H1 (cell line): ENCODE data around the gene CREBBP. TPM values are rescaled to one million over a fixed set of nuclear protein-coding genes. Genes with fewer than 3 reads are reported as not detected.
A peak's percentile ranks its signal among the peaks of the same experiment; 100 is the strongest.

ENCODE experiments used
- ASH2L ChIP-seq: fragments of 200-600, 300-600 bp; sonication (generic); IDR thresholded peaks from one replicate; pipeline ENCODE4 v1.7.1; 2017; ENCODE audit warnings: low read length
- CBX8 ChIP-seq: fragments of 300-800, 300-1000 bp; sonication (generic); IDR thresholded peaks from 2 replicates; pipeline ENCODE4 v1.7.1; 2016; ENCODE audit warnings: low read depth, low read length, borderline replicate concordance
- E2F6 ChIP-seq: IDR thresholded peaks from 2 replicates; pipeline ENCODE4 v1.6.1; 2012; ENCODE audit warnings: inconsistent platforms
- GABPA ChIP-seq: IDR thresholded peaks from 2 replicates; pipeline ENCODE4 v1.6.1; 2011; ENCODE audit warnings: mild to moderate bottlenecking, low read length, moderate library complexity, borderline replicate concordance; ENCODE audit not compliant: insufficient read depth
- MAFK ChIP-seq: IDR thresholded peaks from 2 replicates; pipeline ENCODE4 v1.6.1; 2012; ENCODE audit warnings: low read depth, mild to moderate bottlenecking, improper control_type of control experiment, low read length
- PHF8 ChIP-seq: fragments of 200-600 bp; sonication (generic); conservative IDR thresholded peaks from 2 replicates; pipeline ENCODE4 v1.7.1; 2012; ENCODE audit warnings: low read depth, mild to moderate bottlenecking, inconsistent platforms, low read length, moderate library complexity
- RBBP5 ChIP-seq: IDR thresholded peaks from 2 replicates; pipeline ENCODE4 v1.7.1; 2012; ENCODE audit warnings: low read depth, mild to moderate bottlenecking, inconsistent platforms, low read length, moderate library complexity, borderline replicate concordance
- RNF2 ChIP-seq: fragments of 200-900, 300-1000 bp; sonication (generic); IDR thresholded peaks from 2 replicates; pipeline ENCODE4 v1.7.1; 2016; ENCODE audit warnings: borderline replicate concordance, low read depth, mild to moderate bottlenecking, antibody characterized with exemption, low read length; ENCODE audit not compliant: poor library complexity, severe bottlenecking; ENCODE audit errors: missing control alignments
- SIRT6 ChIP-seq: IDR thresholded peaks from one replicate; pipeline ENCODE4 v1.7.1; 2012; ENCODE audit warnings: low read length, inconsistent platforms
- TAF7 ChIP-seq: optimal IDR thresholded peaks from 2 replicates; pipeline ENCODE3; 2011; ENCODE audit warnings: low read depth, mild to moderate bottlenecking, inconsistent platforms, low read length, moderate library complexity, borderline replicate concordance
- TBP ChIP-seq: IDR thresholded peaks from 2 replicates; pipeline ENCODE4 v1.6.1; 2011; ENCODE audit warnings: low read depth, low read length, improper control_type of control experiment
- YY1 ChIP-seq: IDR thresholded peaks from 2 replicates; pipeline ENCODE4 v1.6.1; 2011; ENCODE audit warnings: low read depth, mild to moderate bottlenecking, low read length
- polyA plus RNA-seq, 7 experiments: library from polyadenylated mRNA; depleted of rRNA in 3 of 7; stranded (reverse) in 5 of 7; unstranded in 2 of 7; fragments of >200 nt in 5 of 7; fragments of 200-250 nt in 2 of 7; gene quantifications; 1 replicate in 5 of 7; 2 replicates in 1 of 7; 4 replicates in 1 of 7; pipeline versions ENCODE4 v1.2.1 to v1.2.3, GENCODE V29; 2011 to 2013; ENCODE audit warnings: missing spikeins in 2 of 7, mixed read lengths in 2 of 7
- total RNA-seq: library from RNA; stranded (reverse); fragmentation: NEBNext Ultra II Directional; extraction: Animal tissue kit (Norgen Biotek cat#: 25700); gene quantifications from 2 replicates; pipeline ENCODE4 v1.2.1, GENCODE V29; 2021

Gene CREBBP
- total and polyA plus RNA-seq, 2 of the 8 experiments (the other 6 are each of a cell fraction or from before 2014, with no cell fraction given) = 10.0 to 60.1 TPM

GRCh38 chr16:3880623-3881498 lies at the start of gene CREBBP (continued):
- TF ChIP-seq TAF7 (peak; percentile 11), ASH2L (peak; percentile 57), CBX8 (no peak), RBBP5 (no peak), TBP (peak; percentile 61; the same call in 1 of the 2 replicates), MAFK (no peak), SIRT6 (no peak), GABPA (peak; percentile 22; the same call in 1 of the 2 replicates), YY1 (peak; percentile 86), RNF2 (no peak), E2F6 (peak; percentile 62), PHF8 (peak; percentile 82)
